ENCODE results near the gene TMEM132D. TPM values are rescaled to one million over a fixed set of nuclear protein-coding genes. Genes with fewer than 3 reads are reported as not detected.

TMEM132D gene
- total RNA-seq, 1 experiment from 2014 or later: 1.4 TPM

DNA sequence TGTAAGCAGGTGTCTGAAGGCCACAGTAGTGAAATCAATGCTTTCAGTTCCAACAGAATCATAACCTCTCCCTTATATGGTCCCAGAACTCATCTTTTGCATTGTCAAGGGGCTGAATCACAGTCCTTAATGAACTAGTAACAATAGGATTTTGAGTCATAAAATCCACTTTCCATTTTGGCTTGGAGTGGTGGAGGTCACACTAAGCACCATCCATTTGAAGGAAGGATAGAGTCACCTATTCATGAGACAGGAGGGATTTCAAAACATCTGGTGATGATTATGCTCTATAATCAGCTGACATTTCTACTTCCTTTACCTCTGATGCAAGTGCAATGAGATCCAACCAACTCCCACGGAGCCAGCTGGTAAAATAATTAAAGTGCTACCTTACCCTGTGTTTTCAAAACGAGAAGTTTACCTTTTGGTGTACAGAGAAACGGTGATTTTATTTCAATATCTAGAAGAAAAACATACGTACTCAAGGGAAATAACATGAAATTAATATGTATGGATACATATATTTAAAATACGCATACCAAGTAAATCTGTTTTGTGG is 59.1 kb downstream of the TMEM132D start:
- H3K9me3 Mint-ChIP-seq: peaks cover 67% of the 10 kb centered on the region
- H3K27ac Mint-ChIP-seq: no peak overlapping the region
- ChIA-PET CTCF (no interaction called here), POLR2A (no interaction called here)
- TF ChIP-seq, protein P1, sequence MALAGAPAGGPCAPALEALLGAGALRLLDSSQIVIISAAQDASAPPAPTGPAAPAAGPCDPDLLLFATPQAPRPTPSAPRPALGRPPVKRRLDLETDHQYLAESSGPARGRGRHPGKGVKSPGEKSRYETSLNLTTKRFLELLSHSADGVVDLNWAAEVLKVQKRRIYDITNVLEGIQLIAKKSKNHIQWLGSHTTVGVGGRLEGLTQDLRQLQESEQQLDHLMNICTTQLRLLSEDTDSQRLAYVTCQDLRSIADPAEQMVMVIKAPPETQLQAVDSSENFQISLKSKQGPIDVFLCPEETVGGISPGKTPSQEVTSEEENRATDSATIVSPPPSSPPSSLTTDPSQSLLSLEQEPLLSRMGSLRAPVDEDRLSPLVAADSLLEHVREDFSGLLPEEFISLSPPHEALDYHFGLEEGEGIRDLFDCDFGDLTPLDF (CRISPR knock-in tag; IDR thresholded peaks at IDR 0.05): no peak
- no peak for TF ChIP-seq TEAD1 (CRISPR knock-in tag; IDR thresholded peaks at IDR 0.05)
- TF ChIP-seq ATF1 (CRISPR knock-in tag; IDR thresholded peaks at IDR 0.05): no peak
- no peak for TF ChIP-seq FOXP4 (CRISPR knock-in tag; IDR thresholded peaks at IDR 0.05)
- no peak for TF ChIP-seq ZNF671 (CRISPR knock-in tag; IDR thresholded peaks at IDR 0.05)
- TF ChIP-seq CTCF (IDR thresholded peaks at IDR 0.05): no peak
- no peak for TF ChIP-seq ZNF425 (CRISPR knock-in tag; conservative IDR thresholded peaks at IDR 0.05)
- ATAC-seq (no peak), DNase-seq (ENCODE audit: low spot score) (no peak)
- H3K4me3 Mint-ChIP-seq: no peak overlapping the region
- H3K4me1 Mint-ChIP-seq: no peaks in the 10 kb centered on the region
- H3K36me3 Mint-ChIP-seq: peaks cover 63% of the 10 kb centered on the region
- peaks cover 4% of the 10 kb centered on the region; the same call in 1 of the 2 replicates for H3K27me3 Mint-ChIP-seq (ENCODE audit: low read depth)

- POLR2A ChIA-PET: no interaction called here
- H3K36me3 Mint-ChIP-seq: peaks cover 60% of the 10 kb centered on the region
- CTCF ChIA-PET: no interaction called here
Observed at GRCh38 chr12:129841251-129841650, 62.6 kb downstream of the TMEM132D start.

DNA sequence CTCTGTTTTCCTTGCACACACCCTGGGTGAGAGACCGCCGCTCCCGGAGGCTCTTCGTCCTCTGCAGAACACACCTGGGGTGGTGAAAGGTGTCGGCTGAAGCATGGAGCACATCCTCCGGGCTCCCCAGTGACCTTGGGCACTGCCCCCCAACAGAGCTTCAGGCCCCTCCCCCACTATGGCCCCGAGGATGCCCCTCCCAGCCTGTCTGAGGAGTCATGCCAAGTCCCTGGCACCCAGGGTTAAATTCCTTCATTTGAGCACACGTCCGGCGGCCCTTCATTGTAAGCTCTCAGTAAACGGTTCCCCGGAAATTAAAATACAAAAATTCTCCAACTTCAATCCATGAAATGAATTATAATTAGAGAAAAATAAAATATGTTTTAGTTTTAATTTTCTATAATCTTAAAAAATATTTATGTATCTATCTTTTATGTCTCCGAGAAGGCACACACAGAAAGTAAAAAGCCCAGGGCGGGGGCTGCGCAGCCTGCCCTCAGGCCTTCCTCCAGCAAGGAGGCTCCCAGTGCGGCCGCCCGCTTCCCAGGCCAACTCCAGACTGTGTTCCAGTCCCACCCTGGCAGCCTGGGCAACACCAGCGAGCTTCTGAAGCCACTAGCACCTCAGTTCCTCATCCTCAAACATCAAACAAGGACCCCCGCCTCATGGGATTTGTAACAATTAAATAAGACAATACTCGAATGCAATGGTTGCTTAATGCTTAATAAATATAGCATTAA is 63.5 kb downstream of the TMEM132D start:
- H3K9me3 Mint-ChIP-seq: peaks cover 57% of the 10 kb centered on the region
- DNase-seq (ENCODE audit: low spot score) (no peak), ATAC-seq (no peak)
- H3K27me3 Mint-ChIP-seq (ENCODE audit: low read depth): peaks cover 4% of the 10 kb centered on the region; the same call in 1 of the 2 replicates
- peaks cover 62% of the 10 kb centered on the region for H3K36me3 Mint-ChIP-seq
- CTCF ChIA-PET: no interaction called here
- POLR2A ChIA-PET: no interaction called here
- H3K4me3 Mint-ChIP-seq: no peak overlapping the region
- H3K27ac Mint-ChIP-seq: no peak overlapping the region
- H3K4me1 Mint-ChIP-seq: no peaks in the 10 kb centered on the region
- TF ChIP-seq, protein P2, sequence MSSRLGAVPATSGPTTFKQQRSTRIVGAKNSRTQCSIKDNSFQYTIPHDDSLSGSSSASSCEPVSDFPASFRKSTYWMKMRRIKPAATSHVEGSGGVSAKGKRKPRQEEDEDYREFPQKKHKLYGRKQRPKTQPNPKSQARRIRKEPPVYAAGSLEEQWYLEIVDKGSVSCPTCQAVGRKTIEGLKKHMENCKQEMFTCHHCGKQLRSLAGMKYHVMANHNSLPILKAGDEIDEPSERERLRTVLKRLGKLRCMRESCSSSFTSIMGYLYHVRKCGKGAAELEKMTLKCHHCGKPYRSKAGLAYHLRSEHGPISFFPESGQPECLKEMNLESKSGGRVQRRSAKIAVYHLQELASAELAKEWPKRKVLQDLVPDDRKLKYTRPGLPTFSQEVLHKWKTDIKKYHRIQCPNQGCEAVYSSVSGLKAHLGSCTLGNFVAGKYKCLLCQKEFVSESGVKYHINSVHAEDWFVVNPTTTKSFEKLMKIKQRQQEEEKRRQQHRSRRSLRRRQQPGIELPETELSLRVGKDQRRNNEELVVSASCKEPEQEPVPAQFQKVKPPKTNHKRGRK (CRISPR knock-in tag; IDR thresholded peaks at IDR 0.05; ENCODE audit: borderline replicate concordance): no peak
- TF ChIP-seq ETV6 (CRISPR knock-in tag; IDR thresholded peaks at IDR 0.05) (no peak), MYBL2 (CRISPR knock-in tag; IDR thresholded peaks at IDR 0.05) (no peak), GTF2I (CRISPR knock-in tag; conservative IDR thresholded peaks at IDR 0.05) (no peak), ZNF671 (CRISPR knock-in tag; IDR thresholded peaks at IDR 0.05) (no peak), ATF3 (CRISPR knock-in tag; conservative IDR thresholded peaks at IDR 0.05) (no peak), KAT7 (CRISPR knock-in tag; IDR thresholded peaks at IDR 0.05; ENCODE audit: borderline replicate concordance) (no peak), ZNF281 (CRISPR knock-in tag; IDR thresholded peaks at IDR 0.05) (no peak), ZBTB43 (CRISPR knock-in tag; IDR thresholded peaks at IDR 0.05) (no peak)

More at GRCh38 chr12:129841251-129841650, 62.6 kb downstream of the TMEM132D start:
- no peak for DNase-seq (ENCODE audit: low spot score)
- no peak for TF ChIP-seq FOXJ3 (CRISPR knock-in tag; IDR thresholded peaks at IDR 0.05; ENCODE audit: borderline replicate concordance)
- Mint-ChIP-seq H3K4me3 (no peak overlapping the region), H3K27ac (no peak overlapping the region), H3K9me3 (peaks cover 59% of the 10 kb centered on the region), H3K4me1 (no peaks in the 10 kb centered on the region), H3K27me3 (ENCODE audit: low read depth) (peaks cover 4% of the 10 kb centered on the region; the same call in 1 of the 2 replicates)
- ATAC-seq: no peak

Data from WTC11 (cell line).